ENCODE data around the gene MAP3K1. TPM values are rescaled to one million over a fixed set of nuclear protein-coding genes. Genes with fewer than 3 reads are reported as not detected.

Gene MAP3K1
- total RNA-seq, 1 experiment from 2014 or later = 7.9 TPM

GRCh38 chr5:56876327-56876726, 61.0 kb downstream of the MAP3K1 start:
- intact Hi-C loops (cut with micrococcal nuclease) = no loop called here
- Mint-ChIP-seq H3K4me3 (ENCODE audit: unreplicated experiment) (no peak overlapping the region), H3K27ac (ENCODE audit: low read depth, unreplicated experiment) (no peak overlapping the region), H3K36me3 (ENCODE audit: insufficient read depth, unreplicated experiment) (peaks cover 71% of the 10 kb centered on the region), H3K27me3 (ENCODE audit: insufficient read depth, unreplicated experiment) (no peaks in the 10 kb centered on the region), H3K9me3 (ENCODE audit: unreplicated experiment) (no peaks in the 10 kb centered on the region), H3K4me1 (ENCODE audit: insufficient read depth, unreplicated experiment) (peaks cover 6% of the 10 kb centered on the region)
- BruUV-seq (replicated peaks) = no TSS peak
- TF ChIP-seq CTCF (IDR thresholded peaks at IDR 0.05; ENCODE audit: unreplicated experiment) = no peak
- peak; percentile 45 for DNase-seq (ENCODE audit: unreplicated experiment)
- ChIA-PET CTCF (no interaction called here), POLR2A (no interaction called here)

- Mint-ChIP-seq H3K27ac (ENCODE audit: low read depth, unreplicated experiment) (no peak overlapping the region), H3K27me3 (ENCODE audit: insufficient read depth, unreplicated experiment) (no peaks in the 10 kb centered on the region), H3K4me3 (ENCODE audit: unreplicated experiment) (no peak overlapping the region), H3K36me3 (ENCODE audit: insufficient read depth, unreplicated experiment) (peaks cover 82% of the 10 kb centered on the region), H3K9me3 (ENCODE audit: unreplicated experiment) (no peaks in the 10 kb centered on the region), H3K4me1 (ENCODE audit: insufficient read depth, unreplicated experiment) (no peaks in the 10 kb centered on the region)
- ChIA-PET POLR2A (no interaction called here), CTCF (interaction anchor here (0.6 to 1.2 kb wide), 2 partner anchors 14 to 611 kb away, joined by 3 to 5 read pairs; no protein-coding TSS in a partner anchor)
- intact Hi-C loops (cut with micrococcal nuclease) = no loop called here
- no peak for TF ChIP-seq CTCF (IDR thresholded peaks at IDR 0.05; ENCODE audit: unreplicated experiment)
- DNase-seq (ENCODE audit: unreplicated experiment) = no peak
- no TSS peak for BruUV-seq (replicated peaks)
Observed at GRCh38 chr5:56881571-56881970, 66.2 kb downstream of the MAP3K1 start.

- no peaks in the 10 kb centered on the region for H3K4me1 Mint-ChIP-seq (ENCODE audit: insufficient read depth, unreplicated experiment)
- intact Hi-C loops (cut with micrococcal nuclease) = no loop called here
- no peaks in the 10 kb centered on the region for H3K27me3 Mint-ChIP-seq (ENCODE audit: insufficient read depth, unreplicated experiment)
- DNase-seq (ENCODE audit: unreplicated experiment) = no peak
- no peak overlapping the region for H3K27ac Mint-ChIP-seq (ENCODE audit: low read depth, unreplicated experiment)
- BruUV-seq (replicated peaks) = no TSS peak
- ChIA-PET POLR2A (interaction anchor here (1.0 to 4.2 kb wide), 2 partner anchors 16 to 623 kb away, joined by 3 to 17 read pairs; partner anchors contain the start of gene SETD9), CTCF (interaction anchor here (0.8 to 0.9 kb wide), 2 partner anchors 8 to 623 kb away, joined by 3 read pairs; no protein-coding TSS in a partner anchor)
- H3K36me3 Mint-ChIP-seq (ENCODE audit: insufficient read depth, unreplicated experiment) = peaks cover 57% of the 10 kb centered on the region
- H3K4me3 Mint-ChIP-seq (ENCODE audit: unreplicated experiment) = no peak overlapping the region
- H3K9me3 Mint-ChIP-seq (ENCODE audit: unreplicated experiment) = no peaks in the 10 kb centered on the region
- TF ChIP-seq CTCF (IDR thresholded peaks at IDR 0.05; ENCODE audit: unreplicated experiment) = no peak
Observed at GRCh38 chr5:56893251-56893951, 78.1 kb downstream of the MAP3K1 start.

GRCh38 chr5:56896763-56897162, 81.4 kb downstream of the MAP3K1 start:
- intact Hi-C loops (cut with micrococcal nuclease) = no loop called here
- no peaks in the 10 kb centered on the region for H3K4me1 Mint-ChIP-seq (ENCODE audit: insufficient read depth, unreplicated experiment)
- DNase-seq (ENCODE audit: unreplicated experiment) = no peak
- no peak overlapping the region for H3K27ac Mint-ChIP-seq (ENCODE audit: low read depth, unreplicated experiment)
- H3K27me3 Mint-ChIP-seq (ENCODE audit: insufficient read depth, unreplicated experiment) = no peaks in the 10 kb centered on the region
- no peaks in the 10 kb centered on the region for H3K9me3 Mint-ChIP-seq (ENCODE audit: unreplicated experiment)
- TF ChIP-seq CTCF (IDR thresholded peaks at IDR 0.05; ENCODE audit: unreplicated experiment) = no peak
- H3K4me3 Mint-ChIP-seq (ENCODE audit: unreplicated experiment) = no peak overlapping the region
- ChIA-PET POLR2A (interaction anchor here (4.2 kb wide), 1 partner anchor 13 kb away, joined by 17 read pairs; the partner anchor contains the start of gene SETD9), CTCF (interaction anchor here (0.6 to 8.5 kb wide), 6 partner anchors 20 to 632 kb away, joined by 3 to 121 read pairs (median 3); no protein-coding TSS in a partner anchor)
- no TSS peak for BruUV-seq (replicated peaks)
- H3K36me3 Mint-ChIP-seq (ENCODE audit: insufficient read depth, unreplicated experiment) = peaks cover 38% of the 10 kb centered on the region
